Measurements from ENCODE around the gene FICD. TPM values are rescaled to one million over a fixed set of nuclear protein-coding genes. Genes with fewer than 3 reads are reported as not detected.

The FICD gene
- total and polyA plus RNA-seq, 11 donors, result 1.4 to 6.6 (median 3.5) TPM

DNA sequence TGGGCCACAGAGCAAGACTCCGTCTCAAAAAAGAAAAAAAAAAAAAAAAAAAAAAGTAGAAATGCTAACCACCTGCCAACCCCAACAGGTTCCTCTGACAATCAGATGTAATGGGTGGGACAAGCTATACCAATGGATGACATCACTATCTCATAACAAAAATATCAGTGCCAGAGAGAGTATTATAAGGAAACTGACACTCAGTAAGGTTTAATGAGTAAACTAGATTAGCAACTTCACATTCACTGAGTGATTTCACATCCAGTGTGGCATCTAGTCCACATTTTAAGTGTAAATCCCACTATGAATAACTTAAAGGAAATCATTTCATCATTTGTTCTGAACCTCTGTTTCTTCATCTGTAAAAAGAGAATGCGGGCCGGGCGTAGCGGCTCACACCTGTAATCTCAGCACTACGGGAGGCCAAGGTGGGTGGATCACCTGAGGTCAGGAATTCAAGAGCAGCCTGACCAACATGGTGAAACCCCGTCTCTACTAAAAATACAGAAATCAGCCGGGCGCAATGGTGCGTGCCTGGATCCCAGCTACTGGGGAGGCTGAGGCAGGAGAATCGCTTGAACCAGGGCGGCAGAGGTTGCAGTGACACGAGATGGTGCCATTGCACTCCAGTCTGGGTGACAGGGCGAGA lies 44.1 kb downstream of the FICD start:
- Histone ChIP-seq H3K27me3 (no peaks in the 10 kb centered on the region), H3K36me3 (peaks cover 0 to 29% (median 9%) of the 10 kb centered on the region in 9 donors), H3K4me1 (peaks cover 7 to 77% (median 56%) of the 10 kb centered on the region in 12 donors), H3K9me3 (no peaks in the 10 kb centered on the region), H3K4me3 (peak overlapping the region in 6 of 12 donors; percentile 91 to 100 (median 96)), H3K27ac (no peak overlapping the region)
- intact Hi-C loops (cut with DNase I), result no loop called here
- no peak for TF ChIP-seq POLR2A (IDR thresholded peaks at IDR 0.05)
- TF ChIP-seq, protein P1, sequence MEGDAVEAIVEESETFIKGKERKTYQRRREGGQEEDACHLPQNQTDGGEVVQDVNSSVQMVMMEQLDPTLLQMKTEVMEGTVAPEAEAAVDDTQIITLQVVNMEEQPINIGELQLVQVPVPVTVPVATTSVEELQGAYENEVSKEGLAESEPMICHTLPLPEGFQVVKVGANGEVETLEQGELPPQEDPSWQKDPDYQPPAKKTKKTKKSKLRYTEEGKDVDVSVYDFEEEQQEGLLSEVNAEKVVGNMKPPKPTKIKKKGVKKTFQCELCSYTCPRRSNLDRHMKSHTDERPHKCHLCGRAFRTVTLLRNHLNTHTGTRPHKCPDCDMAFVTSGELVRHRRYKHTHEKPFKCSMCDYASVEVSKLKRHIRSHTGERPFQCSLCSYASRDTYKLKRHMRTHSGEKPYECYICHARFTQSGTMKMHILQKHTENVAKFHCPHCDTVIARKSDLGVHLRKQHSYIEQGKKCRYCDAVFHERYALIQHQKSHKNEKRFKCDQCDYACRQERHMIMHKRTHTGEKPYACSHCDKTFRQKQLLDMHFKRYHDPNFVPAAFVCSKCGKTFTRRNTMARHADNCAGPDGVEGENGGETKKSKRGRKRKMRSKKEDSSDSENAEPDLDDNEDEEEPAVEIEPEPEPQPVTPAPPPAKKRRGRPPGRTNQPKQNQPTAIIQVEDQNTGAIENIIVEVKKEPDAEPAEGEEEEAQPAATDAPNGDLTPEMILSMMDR (IDR thresholded peaks at IDR 0.05), result no peak
- DNase-seq (no peak), ATAC-seq (no peak)
- WGBS, 4 donors, result 82 to 87% (median 85%) methylated on average over 13 to 14 of the region's 14 CpGs

GRCh38 chr12:108559748-108560147 lies 44.7 kb downstream of the FICD start:
- H3K4me1 ChIP-seq, result peaks cover 7 to 78% (median 60%) of the 10 kb centered on the region in 12 donors
- peak overlapping the region in 10 of 12 donors; percentile 61 to 100 (median 92) for H3K4me3 ChIP-seq
- H3K27me3 ChIP-seq, result no peaks in the 10 kb centered on the region
- peaks cover 0 to 35% (median 15%) of the 10 kb centered on the region in 9 donors for H3K36me3 ChIP-seq
- TF ChIP-seq POLR2A (IDR thresholded peaks at IDR 0.05), result no peak
- TF ChIP-seq, protein P1 (IDR thresholded peaks at IDR 0.05), result no peak
- intact Hi-C loops (cut with DNase I), result loop anchor here (5.0 to 10.0 kb wide), 10 partner anchors 58 to 538 kb away; partner anchors contain the start of genes ALKBH2 (in 5 of the 10), UNG (in 5 of the 10), CORO1C (in 2 of the 10) and SSH1 (in 2 of the 10)
- WGBS, 4 donors, result 36 to 57% (median 47%) methylated on average over 3 of the region's 3 CpGs
- H3K9me3 ChIP-seq, result no peaks in the 10 kb centered on the region
- no peak for DNase-seq
- H3K27ac ChIP-seq, result no peak overlapping the region
- no peak for ATAC-seq

DNA sequence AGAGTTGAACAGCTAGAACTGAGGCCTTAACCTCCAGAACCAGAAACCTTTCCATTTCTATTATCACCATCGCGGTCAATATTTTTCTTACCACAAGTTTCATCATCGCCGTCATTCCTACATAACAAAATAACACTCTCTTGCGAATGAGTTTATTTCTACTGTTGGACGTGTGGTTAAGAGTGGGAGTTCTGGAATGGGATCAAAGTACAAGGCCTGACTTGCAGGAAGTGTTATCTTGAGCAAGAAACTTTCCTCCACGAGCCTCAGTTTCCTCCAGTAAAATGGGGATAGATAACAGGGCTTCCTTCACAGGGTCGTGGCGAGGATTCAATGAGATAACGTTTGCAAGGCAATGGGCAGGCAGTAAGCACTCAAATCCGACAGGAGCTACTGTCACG lies 45.2 kb downstream of the FICD start:
- Histone ChIP-seq H3K27ac (peak overlapping the region in 9 of 12 donors; percentile 84 to 98 (median 96)), H3K4me1 (peaks cover 7 to 78% (median 58%) of the 10 kb centered on the region in 12 donors), H3K27me3 (no peaks in the 10 kb centered on the region), H3K36me3 (peaks cover 0 to 41% (median 21%) of the 10 kb centered on the region in 9 donors), H3K4me3 (peak overlapping the region; percentile 61 to 100 (median 89)), H3K9me3 (no peaks in the 10 kb centered on the region)
- intact Hi-C loops (cut with DNase I), result loop anchor here (5.0 to 10.0 kb wide), 10 partner anchors 57 to 537 kb away; partner anchors contain the start of genes ALKBH2 (in 5 of the 10), UNG (in 5 of the 10), CORO1C (in 2 of the 10) and SSH1 (in 2 of the 10)
- 1 to 2% (median 1%) methylated on average over 11 to 12 of the region's 12 CpGs for WGBS, 4 donors
- TF ChIP-seq, protein P1 (IDR thresholded peaks at IDR 0.05), result no peak
- TF ChIP-seq POLR2A (IDR thresholded peaks at IDR 0.05), result no peak
- DNase-seq (no peak), ATAC-seq (no peak)
